ENCODE data around the gene APCDD1L. TPM values are rescaled to one million over a fixed set of nuclear protein-coding genes. Genes with fewer than 3 reads are reported as not detected.

The APCDD1L gene
- total and polyA plus RNA-seq, 4 donors = 0.02 to 0.74 (median 0.31) TPM

- Histone ChIP-seq H3K27ac (ENCODE audit: low read depth in 1 of 2, low read length in 1 of 2) (no peak overlapping the region), H3K27me3 (ENCODE audit: control insufficient read depth in 3 of 3, insufficient read depth in 3 of 3, low read length in 2 of 3) (no peaks in the 10 kb centered on the region), H3K9ac (ENCODE audit: insufficient read depth in 1 of 2, low read length in 2 of 2) (no peak overlapping the region), H3K36me3 (ENCODE audit: control insufficient read depth in 4 of 4, insufficient read depth in 4 of 4, low read length in 4 of 4) (peaks cover 0 to 6% (median 3%) of the 10 kb centered on the region in 4 donors), H3K4me3 (no peak overlapping the region), H3K9me3 (ENCODE audit: control insufficient read depth in 4 of 4, insufficient read depth in 3 of 4, low read length in 3 of 4) (no peaks in the 10 kb centered on the region), H3K4me1 (ENCODE audit: control insufficient read depth in 5 of 5, insufficient read depth in 5 of 5, low read length in 5 of 5) (peaks cover 0 to 17% (median 0%) of the 10 kb centered on the region in 5 donors)
- 71 to 75% methylated on average over 1 of the region's 1 CpG for WGBS, 2 donors
- DNase-seq (no peak), ATAC-seq (ENCODE audit: insufficient read depth, low FRiP score) (peak; percentile 73)
- no peak for TF ChIP-seq CTCF (IDR thresholded peaks at IDR 0.05; ENCODE audit: control extremely low read depth, extremely low read depth)
Measured at GRCh38 chr20:58433759-58434158, 81.4 kb downstream of the APCDD1L start.

GRCh38 chr20:58433029-58433647 lies 82.1 kb downstream of the APCDD1L start:
- H3K27ac ChIP-seq (ENCODE audit: low read depth in 1 of 2, low read length in 1 of 2) = no peak overlapping the region
- no peaks in the 10 kb centered on the region for H3K9me3 ChIP-seq (ENCODE audit: control insufficient read depth in 4 of 4, insufficient read depth in 3 of 4, low read length in 3 of 4)
- no peak for ATAC-seq (ENCODE audit: insufficient read depth, low FRiP score)
- 51 to 87% methylated on average over 2 of the region's 2 CpGs for WGBS, 2 donors
- DNase-seq = no peak
- H3K27me3 ChIP-seq (ENCODE audit: control insufficient read depth in 3 of 3, insufficient read depth in 3 of 3, low read length in 2 of 3) = no peaks in the 10 kb centered on the region
- TF ChIP-seq CTCF (IDR thresholded peaks at IDR 0.05; ENCODE audit: control extremely low read depth, extremely low read depth) = no peak
- H3K4me3 ChIP-seq = no peak overlapping the region
- no peak overlapping the region for H3K9ac ChIP-seq (ENCODE audit: insufficient read depth in 1 of 2, low read length in 2 of 2)
- peaks cover 0 to 17% (median 0%) of the 10 kb centered on the region in 5 donors for H3K4me1 ChIP-seq (ENCODE audit: control insufficient read depth in 5 of 5, insufficient read depth in 5 of 5, low read length in 5 of 5)
- peaks cover 0 to 5% (median 3%) of the 10 kb centered on the region in 4 donors for H3K36me3 ChIP-seq (ENCODE audit: control insufficient read depth in 4 of 4, insufficient read depth in 4 of 4, low read length in 4 of 4)

GRCh38 chr20:58432186-58432954 lies 82.8 kb downstream of the APCDD1L start:
- DNase-seq = peak in 1 of 3 donors; percentile 28
- ATAC-seq (ENCODE audit: insufficient read depth, low FRiP score) = no peak
- WGBS, 2 donors = 78 to 81% methylated on average over 3 of the region's 3 CpGs
- Histone ChIP-seq H3K27me3 (ENCODE audit: control insufficient read depth in 3 of 3, insufficient read depth in 3 of 3, low read length in 2 of 3) (no peaks in the 10 kb centered on the region), H3K9me3 (ENCODE audit: control insufficient read depth in 4 of 4, insufficient read depth in 3 of 4, low read length in 3 of 4) (no peaks in the 10 kb centered on the region), H3K9ac (ENCODE audit: insufficient read depth in 1 of 2, low read length in 2 of 2) (no peak overlapping the region), H3K4me3 (no peak overlapping the region), H3K4me1 (ENCODE audit: control insufficient read depth in 5 of 5, insufficient read depth in 5 of 5, low read length in 5 of 5) (peaks cover 0 to 17% (median 0%) of the 10 kb centered on the region in 5 donors), H3K27ac (ENCODE audit: low read depth in 1 of 2, low read length in 1 of 2) (no peak overlapping the region), H3K36me3 (ENCODE audit: control insufficient read depth in 4 of 4, insufficient read depth in 4 of 4, low read length in 4 of 4) (peaks cover 0 to 5% (median 2%) of the 10 kb centered on the region in 4 donors)
- TF ChIP-seq CTCF (IDR thresholded peaks at IDR 0.05; ENCODE audit: control extremely low read depth, extremely low read depth) = no peak

Measured in lung (tissue), 12 donors.